ENCODE data around the gene STRBP. TPM values are rescaled to one million over a fixed set of nuclear protein-coding genes. Genes with fewer than 3 reads are reported as not detected.

STRBP gene
- total RNA-seq, 1 experiment from 2014 or later = 96.3 TPM

- TF ChIP-seq ARID4B (CRISPR knock-in tag; IDR thresholded peaks at IDR 0.05; ENCODE audit: borderline replicate concordance) (no peak), E2F1 (CRISPR knock-in tag; IDR thresholded peaks at IDR 0.05) (no peak), CTCF (IDR thresholded peaks at IDR 0.05) (no peak)
These were observed 30.0 kb downstream of the STRBP start (continued) for GRCh38 chr9:123238365-123238764.

- ChIA-PET POLR2A (no interaction called here), CTCF (interaction anchor here (3.0 kb wide), 1 partner anchor 12 kb away, joined by 7 read pairs; no protein-coding TSS in a partner anchor)
- peak overlapping the region; percentile 18 for H3K27ac Mint-ChIP-seq
These were observed 31.2 kb downstream of the STRBP start for GRCh38 chr9:123237220-123237619.

More at GRCh38 chr9:123237220-123237619, 31.2 kb downstream of the STRBP start:
- no peak for TF ChIP-seq ATF6 (CRISPR knock-in tag; IDR thresholded peaks at IDR 0.05)
- no peak for TF ChIP-seq ATF3 (CRISPR knock-in tag; conservative IDR thresholded peaks at IDR 0.05)
- no peak for TF ChIP-seq TEAD4 (CRISPR knock-in tag; IDR thresholded peaks at IDR 0.05)
- no peak for TF ChIP-seq SOX15 (CRISPR knock-in tag; IDR thresholded peaks at IDR 0.05)
- TF ChIP-seq ZNF232 (CRISPR knock-in tag; IDR thresholded peaks at IDR 0.05) = no peak
- no peak for TF ChIP-seq PRDM15 (CRISPR knock-in tag; IDR thresholded peaks at IDR 0.05)
- TF ChIP-seq CREB1 (CRISPR knock-in tag; IDR thresholded peaks at IDR 0.05) = no peak
- no peak for TF ChIP-seq ZNF138 (CRISPR knock-in tag; conservative IDR thresholded peaks at IDR 0.05)
- no peaks in the 10 kb centered on the region for H3K27me3 Mint-ChIP-seq (ENCODE audit: low read depth)
- H3K4me3 Mint-ChIP-seq = no peak overlapping the region
- peaks cover 50% of the 10 kb centered on the region for H3K4me1 Mint-ChIP-seq
- ATAC-seq (no peak), DNase-seq (ENCODE audit: low spot score) (no peak)
- no peaks in the 10 kb centered on the region for H3K9me3 Mint-ChIP-seq
- no peaks in the 10 kb centered on the region for H3K36me3 Mint-ChIP-seq
